K562 (cell line): ENCODE results near the gene C19orf12. TPM values are rescaled to one million over a fixed set of nuclear protein-coding genes. Genes with fewer than 3 reads are reported as not detected.

Experiments used
- ATAC-seq: fragments of 200-7000 bp; cut with Tn5 transposase; 3 replicates; pipeline ENCODE4 v1.9.1; 2020; ENCODE audit warnings: moderate library complexity
- BruUV-seq: library from RNA; stranded (reverse); fragments of 400-500 nt; replicated peaks from 2 replicates; lab custom pipeline; 2021; lab: Mats Ljungman, UMichigan
- CTCF ChIA-PET: fragments of 300-600 bp; formaldehyde crosslinking; extraction: SDS; loops from one replicate; lab custom pipeline; 2021; ENCODE audit warnings: low intra/inter-chr PET ratio; lab: Yijun Ruan, JAX
- POLR2A ChIA-PET: fragments of 300-600, 350-650 bp; sonication (Branson Sonifier 250); formaldehyde crosslinking; extraction: SDS; loops from one replicate; lab custom pipeline; 2021; ENCODE audit warnings: antibody characterized with exemption, inconsistent platforms; lab: Yijun Ruan, JAX
- DNase-seq, 4 experiments: peaks; one replicate each; pipeline versions ENCODE4 v3.0.0 to v3.0.0-alpha.2; 2011 to 2018; ENCODE audit warnings: low spot score in 3 of 4, mixed read lengths in 3 of 4; ENCODE audit errors: extremely low read depth in 1 of 4
- FAIRE-seq: peaks from 2 replicates; lab custom pipeline; 2011; peaks lifted over from hg19 to GRCh38; lab: Jason Lieb, UNC
- H2AFZ ChIP-seq: 2 replicates; pipeline ENCODE4 v1.6.0; 2011; ENCODE audit warnings: low read depth, low read length, control low read depth, inconsistent platforms
- H3K27ac ChIP-seq: fragments of 200-600 bp; 3 replicates; pipeline ENCODE4 v1.8.0; 2011; ENCODE audit warnings: low read depth, mild to moderate bottlenecking, control low read depth, inconsistent platforms, low read length, moderate library complexity, mixed read lengths; ENCODE audit errors: extremely low read depth
- H3K27me3 ChIP-seq, 2 experiments: fragments of 300-600 bp in 1 of 2; 2 replicates in 1 of 2; 3 replicates in 1 of 2; pipeline versions ENCODE4 v1.6.0 to v1.8.0; 2011; ENCODE audit warnings: inconsistent platforms in 2 of 2, low read length in 2 of 2, mild to moderate bottlenecking in 1 of 2, mixed read lengths in 1 of 2, moderate library complexity in 1 of 2; ENCODE audit not compliant: control insufficient read depth in 2 of 2, insufficient read depth in 2 of 2
- H3K36me3 ChIP-seq: fragments of 300-600 bp; 3 replicates; pipeline ENCODE4 v1.8.0; 2011; ENCODE audit warnings: mild to moderate bottlenecking, low read length, inconsistent platforms; ENCODE audit not compliant: control insufficient read depth, insufficient read depth
- H3K4me1 ChIP-seq, 2 experiments: fragments of 200-600 bp in 1 of 2; replicated peaks in 1 of 2; 2 replicates in 1 of 2; 3 replicates in 1 of 2; pipeline versions ENCODE4 v1.5.1 to v1.8.0; 2011; ENCODE audit warnings: inconsistent platforms in 2 of 2, low read length in 2 of 2, mild to moderate bottlenecking in 1 of 2, mixed read lengths in 1 of 2, moderate library complexity in 1 of 2; ENCODE audit not compliant: control insufficient read depth in 2 of 2, insufficient read depth in 2 of 2
- H3K4me2 ChIP-seq: 2 replicates; pipeline ENCODE4 v1.6.1; 2011; ENCODE audit warnings: low read length, control low read depth, inconsistent platforms, mixed read lengths; ENCODE audit not compliant: insufficient read depth
- H3K4me3 ChIP-seq: fragments of 200-600 bp; sonication (generic), shearing (Covaris generic); 2 replicates; pipeline ENCODE4 v1.5.1; 2016; ENCODE audit warnings: control low read depth, inconsistent platforms
- H3K79me2 ChIP-seq: fragments of 200-600 bp; 3 replicates; pipeline ENCODE4 v1.8.0; 2011; ENCODE audit warnings: low read length, inconsistent platforms; ENCODE audit not compliant: control insufficient read depth, insufficient read depth
- H3K9ac ChIP-seq, 2 experiments: 2 replicates each; pipeline versions ENCODE4 v1.6.0 to v1.6.1; 2011; ENCODE audit warnings: low read depth in 2 of 2, low read length in 2 of 2, control low read depth in 1 of 2, inconsistent platforms in 1 of 2, mild to moderate bottlenecking in 1 of 2, mixed read lengths in 1 of 2; ENCODE audit not compliant: insufficient read depth in 1 of 2
- H3K9me1 ChIP-seq: one replicate; pipeline ENCODE4 v1.6.0; 2011; ENCODE audit warnings: inconsistent platforms, mild to moderate bottlenecking, low read length, moderate library complexity; ENCODE audit not compliant: control insufficient read depth, insufficient read depth
- H3K9me3 ChIP-seq: replicated peaks from 2 replicates; pipeline ENCODE4 v1.5.1; 2011; ENCODE audit warnings: low read depth, low read length, inconsistent platforms; ENCODE audit not compliant: control insufficient read depth, insufficient read depth
- H4K20me1 ChIP-seq: replicated peaks from 2 replicates; pipeline ENCODE4 v1.6.1; 2011; ENCODE audit warnings: low read length, inconsistent platforms, mixed read lengths; ENCODE audit not compliant: control insufficient read depth, insufficient read depth
- ARID2 ChIP-seq: fragments of 450-650 bp; IDR thresholded peaks from 2 replicates; pipeline ENCODE4 v1.6.1; 2017; ENCODE audit warnings: antibody characterized with exemption, mild to moderate bottlenecking
- ARNT ChIP-seq, 2 experiments: fragments of 450-650 bp; IDR thresholded peaks; 2 replicates each; pipeline ENCODE4 v1.6.1; 2016; ENCODE audit warnings: mild to moderate bottlenecking in 1 of 2
- CBX2 ChIP-seq: fragments of 200-600 bp; sonication (generic); IDR thresholded peaks from one replicate; pipeline ENCODE4 v1.6.1; 2012; ENCODE audit warnings: mild to moderate bottlenecking, low read length, inconsistent platforms; ENCODE audit not compliant: insufficient read depth, poor library complexity, severe bottlenecking
- ERF ChIP-seq: fragments of 450-650 bp; formaldehyde crosslinking; IDR thresholded peaks from 2 replicates; pipeline ENCODE4 v1.4.0; 2020; ENCODE audit warnings: mild to moderate bottlenecking, mixed read lengths
- MAFG ChIP-seq: fragments of 450-650 bp; conservative IDR thresholded peaks from 2 replicates; pipeline ENCODE4 v1.6.1; 2016; ENCODE audit warnings: missing genetic modification characterization, missing compliant biosample characterization
- MYC ChIP-seq, 2 experiments: fragments of 250-450 bp in 1 of 2; sonication (Bioruptor Pico) in 1 of 2; IDR thresholded peaks; 2 replicates each; pipeline versions ENCODE4 v1.5.1 to v1.6.1; 2012 to 2021; ENCODE audit warnings: low read depth in 2 of 2, borderline replicate concordance in 1 of 2, improper control_type of control experiment in 1 of 2, low read length in 1 of 2, mild to moderate bottlenecking in 1 of 2, moderate library complexity in 1 of 2
- RB1 ChIP-seq: fragments of 450-650 bp; IDR thresholded peaks from 2 replicates; pipeline ENCODE4 v1.6.1; 2017; ENCODE audit warnings: low read depth, mild to moderate bottlenecking
- SMC3 ChIP-seq: conservative IDR thresholded peaks from 2 replicates; pipeline ENCODE4 v1.6.1; 2011; ENCODE audit warnings: low read depth, low read length, improper control_type of control experiment; ENCODE audit not compliant: insufficient read depth
- SREBF2 ChIP-seq: sonication (generic); formaldehyde crosslinking; IDR thresholded peaks from 2 replicates; pipeline ENCODE4 v1.4.0; 2020; ENCODE audit warnings: mild to moderate bottlenecking, missing genetic modification reagents
- TCFL5 ChIP-seq: fragments of 250-450 bp; sonication (Bioruptor Pico); conservative IDR thresholded peaks from 2 replicates; pipeline ENCODE4 v1.6.1; 2021; ENCODE audit warnings: mild to moderate bottlenecking, moderate library complexity, matching md5 sums
- TFAM ChIP-seq: fragments of 250-450 bp; sonication (Bioruptor Pico); conservative IDR thresholded peaks from 2 replicates; pipeline ENCODE4 v1.5.0; 2021; ENCODE audit warnings: mild to moderate bottlenecking, moderate library complexity
- ZNF589 ChIP-seq: fragments of 200-800 bp; sonication (Bioruptor generic); IDR thresholded peaks from 2 replicates; pipeline ENCODE4 v1.6.1; 2016; ENCODE audit warnings: low read depth, missing genetic modification characterization, missing compliant biosample characterization
- ZNF644 ChIP-seq: fragments of 200-800 bp; sonication (Bioruptor generic); IDR thresholded peaks from 2 replicates; pipeline ENCODE4 v1.6.1; 2016; ENCODE audit warnings: low read depth, missing genetic modification characterization, missing compliant biosample characterization
- WGBS: fragments of 100-300 bp; shearing (Covaris generic); methylation state at CpG from one replicate; pipeline ENCODE4 v1.1.6; 2016; ENCODE audit warnings: low coverage, mixed read lengths; ENCODE audit not compliant: insufficient coverage; ENCODE audit errors: missing lambda C conversion rate; 5-methylcytosine and 5-hydroxymethylcytosine counted together
- in situ Hi-C: fragments of 300-500 bp; cut with MboI; formaldehyde crosslinking; loops from 4 replicates; pipeline ENCODE4 v1.15.0; 2018; ENCODE audit warnings: inconsistent platforms, mixed read lengths
- intact Hi-C: fragments of 100-400 bp; cut with micrococcal nuclease; formaldehyde crosslinking; loops from 2 replicates; pipeline ENCODE4 v1.14.2; 2022
- polyA plus RNA-seq, 8 experiments: library from polyadenylated mRNA; depleted of rRNA in 4 of 8; stranded (reverse) in 5 of 8; unstranded in 3 of 8; fragments of >200 nt; fragmentation: Nextera tagmentation in 2 of 8; fragmentation: Illumina TruSeq in 1 of 8; extraction: Ambion mirVana in 2 of 8; extraction: Trizol in 1 of 8; gene quantifications; 2 replicates each; pipeline versions ENCODE4 v1.2.1 to v1.2.3, GENCODE V29; 2011 to 2014; ENCODE audit warnings: inconsistent platforms in 1 of 8, missing spikeins in 1 of 8
- total RNA-seq, 7 experiments: library from RNA; depleted of rRNA in 6 of 7; stranded (reverse); fragments of >200 nt in 6 of 7; fragmentation: Illumina TruSeq in 2 of 7; extraction: Trizol in 2 of 7; gene quantifications; 2 replicates each; pipeline versions ENCODE4 v1.2.1 to v1.2.3, GENCODE V29; 2011 to 2021; ENCODE audit warnings: low replicate concordance in 1 of 7
- TF ChIP-seq, protein P1 (sequence below), 2 experiments: fragments of 450-650 bp; conservative IDR thresholded peaks; 2 replicates each; pipeline ENCODE4 v1.6.1; 2017; ENCODE audit warnings: mild to moderate bottlenecking in 2 of 2, moderate library complexity in 2 of 2
- TF ChIP-seq, protein P2 (sequence below): fragments of 450-650 bp; IDR thresholded peaks from 2 replicates; pipeline ENCODE4 v1.6.1; 2017; ENCODE audit warnings: mild to moderate bottlenecking, moderate library complexity
- TF ChIP-seq, protein P3 (sequence below): fragments of 150-350 bp; conservative IDR thresholded peaks from 2 replicates; pipeline ENCODE4 v1.6.1; 2014; ENCODE audit warnings: low read length

Gene C19orf12
- total and polyA plus RNA-seq, 9 of the 15 experiments (the other 6 are each of a cell fraction or from before 2014, with no cell fraction given): 1.9 to 14.5 (median 10.2) TPM

DNA sequence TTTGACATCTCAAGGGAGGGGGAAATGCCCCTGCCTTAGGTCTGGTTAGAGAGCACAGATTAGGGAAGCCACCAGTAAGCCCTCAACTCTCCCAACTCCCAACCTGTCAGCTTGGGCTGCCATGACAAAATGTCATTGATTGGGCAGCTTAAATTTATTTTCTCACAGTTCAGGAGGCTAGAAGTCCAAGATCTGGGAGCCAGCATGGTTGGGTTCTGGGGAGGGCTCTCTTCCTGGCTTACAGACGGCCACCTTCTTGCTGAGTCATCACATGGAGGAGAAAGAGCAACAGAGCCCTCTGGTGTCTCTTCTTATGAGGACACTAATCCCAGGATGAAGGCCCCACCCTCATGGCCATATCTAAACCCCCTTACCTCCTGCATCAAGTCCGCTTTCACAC lies 24.2 kb downstream of the C19orf12 start:
- intact Hi-C loops (loop anchor here (1.0 to 5.0 kb wide), 5 partner anchors 26 to 224 kb away; partner anchors contain the start of genes PLEKHF1 and VSTM2B), in situ Hi-C loops (loop anchor here (5.0 kb wide), 1 partner anchor 84 kb away; the partner anchor contains the start of gene POP4)
- peak; percentile 80 for ATAC-seq
- H3K4me1 ChIP-seq: peaks cover 19 to 26% of the 10 kb centered on the region in 2 experiments; a peak in 4 of 5 replicates
- CTCF ChIA-PET: interaction anchor here (0.7 to 3.3 kb wide), 4 partner anchors 24 to 223 kb away, joined by 3 to 40 read pairs (median 4); partner anchors contain the start of gene PLEKHF1
- H3K9me3 ChIP-seq: peaks cover 6% of the 10 kb centered on the region; the same call in 1 of the 2 replicates
- H4K20me1 ChIP-seq: no peaks in the 10 kb centered on the region
- no peaks in the 10 kb centered on the region for H3K9me1 ChIP-seq
- H3K4me3 ChIP-seq: no peak overlapping the region
- 5% methylated on average over 2 of the region's 2 CpGs for WGBS
- peak overlapping the region; percentile 88 for H2AFZ ChIP-seq
- POLR2A ChIA-PET: no interaction called here
- no peaks in the 10 kb centered on the region for H3K36me3 ChIP-seq
- H3K27me3 ChIP-seq: no peaks in the 10 kb centered on the region
- peak; percentile 78 to 89 (median 81) for DNase-seq
- H3K4me2 ChIP-seq: peak overlapping the region; percentile 23; the same call in 1 of the 2 replicates
- no TSS peak for BruUV-seq
- no peaks in the 10 kb centered on the region for H3K79me2 ChIP-seq
- FAIRE-seq: peak; percentile 96
- peak overlapping the region; percentile 80 for H3K27ac ChIP-seq
- no peak overlapping the region for H3K9ac ChIP-seq
- TF ChIP-seq, protein P1, sequence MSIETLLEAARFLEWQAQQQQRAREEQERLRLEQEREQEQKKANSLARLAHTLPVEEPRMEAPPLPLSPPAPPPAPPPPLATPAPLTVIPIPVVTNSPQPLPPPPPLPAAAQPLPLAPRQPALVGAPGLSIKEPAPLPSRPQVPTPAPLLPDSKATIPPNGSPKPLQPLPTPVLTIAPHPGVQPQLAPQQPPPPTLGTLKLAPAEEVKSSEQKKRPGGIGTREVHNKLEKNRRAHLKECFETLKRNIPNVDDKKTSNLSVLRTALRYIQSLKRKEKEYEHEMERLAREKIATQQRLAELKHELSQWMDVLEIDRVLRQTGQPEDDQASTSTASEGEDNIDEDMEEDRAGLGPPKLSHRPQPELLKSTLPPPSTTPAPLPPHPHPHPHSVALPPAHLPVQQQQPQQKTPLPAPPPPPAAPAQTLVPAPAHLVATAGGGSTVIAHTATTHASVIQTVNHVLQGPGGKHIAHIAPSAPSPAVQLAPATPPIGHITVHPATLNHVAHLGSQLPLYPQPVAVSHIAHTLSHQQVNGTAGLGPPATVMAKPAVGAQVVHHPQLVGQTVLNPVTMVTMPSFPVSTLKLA (conservative IDR thresholded peaks at IDR 0.05): 0 out of 4 replicates have a peak, but pooled peaks of 1 of the 2 experiments have one; percentile 40
- TF ChIP-seq SMC3: peak; percentile 92
- TF ChIP-seq ZNF589 (CRISPR knock-in tag): peak; percentile 69
- TF ChIP-seq MAFG (tag): peak; percentile 100
- TF ChIP-seq ARID2: peak; percentile 97
- no peak for TF ChIP-seq CBX2
- TF ChIP-seq TCFL5 (CRISPR knock-in tag): peak; percentile 63; the same call in 1 of the 2 replicates
- no peak for TF ChIP-seq ERF (CRISPR knock-in tag)
- TF ChIP-seq SREBF2 (CRISPR knock-in tag): no peak
- TF ChIP-seq, protein P2, sequence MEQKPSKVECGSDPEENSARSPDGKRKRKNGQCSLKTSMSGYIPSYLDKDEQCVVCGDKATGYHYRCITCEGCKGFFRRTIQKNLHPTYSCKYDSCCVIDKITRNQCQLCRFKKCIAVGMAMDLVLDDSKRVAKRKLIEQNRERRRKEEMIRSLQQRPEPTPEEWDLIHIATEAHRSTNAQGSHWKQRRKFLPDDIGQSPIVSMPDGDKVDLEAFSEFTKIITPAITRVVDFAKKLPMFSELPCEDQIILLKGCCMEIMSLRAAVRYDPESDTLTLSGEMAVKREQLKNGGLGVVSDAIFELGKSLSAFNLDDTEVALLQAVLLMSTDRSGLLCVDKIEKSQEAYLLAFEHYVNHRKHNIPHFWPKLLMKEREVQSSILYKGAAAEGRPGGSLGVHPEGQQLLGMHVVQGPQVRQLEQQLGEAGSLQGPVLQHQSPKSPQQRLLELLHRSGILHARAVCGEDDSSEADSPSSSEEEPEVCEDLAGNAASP: no peak
- TF ChIP-seq, protein P3, sequence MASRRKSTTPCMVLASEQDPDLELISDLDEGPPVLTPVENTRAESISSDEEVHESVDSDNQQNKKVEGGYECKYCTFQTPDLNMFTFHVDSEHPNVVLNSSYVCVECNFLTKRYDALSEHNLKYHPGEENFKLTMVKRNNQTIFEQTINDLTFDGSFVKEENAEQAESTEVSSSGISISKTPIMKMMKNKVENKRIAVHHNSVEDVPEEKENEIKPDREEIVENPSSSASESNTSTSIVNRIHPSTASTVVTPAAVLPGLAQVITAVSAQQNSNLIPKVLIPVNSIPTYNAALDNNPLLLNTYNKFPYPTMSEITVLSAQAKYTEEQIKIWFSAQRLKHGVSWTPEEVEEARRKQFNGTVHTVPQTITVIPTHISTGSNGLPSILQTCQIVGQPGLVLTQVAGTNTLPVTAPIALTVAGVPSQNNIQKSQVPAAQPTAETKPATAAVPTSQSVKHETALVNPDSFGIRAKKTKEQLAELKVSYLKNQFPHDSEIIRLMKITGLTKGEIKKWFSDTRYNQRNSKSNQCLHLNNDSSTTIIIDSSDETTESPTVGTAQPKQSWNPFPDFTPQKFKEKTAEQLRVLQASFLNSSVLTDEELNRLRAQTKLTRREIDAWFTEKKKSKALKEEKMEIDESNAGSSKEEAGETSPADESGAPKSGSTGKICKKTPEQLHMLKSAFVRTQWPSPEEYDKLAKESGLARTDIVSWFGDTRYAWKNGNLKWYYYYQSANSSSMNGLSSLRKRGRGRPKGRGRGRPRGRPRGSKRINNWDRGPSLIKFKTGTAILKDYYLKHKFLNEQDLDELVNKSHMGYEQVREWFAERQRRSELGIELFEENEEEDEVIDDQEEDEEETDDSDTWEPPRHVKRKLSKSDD: 0 out of 2 replicates have a peak, but pooled peaks have one; percentile 23
- TF ChIP-seq RB1: 0 out of 2 replicates have a peak, but pooled peaks have one; percentile 30
- TF ChIP-seq ARNT (IDR thresholded peaks at IDR 0.05): peak in 1 of 2 experiments; percentile 54; a peak in 1 of 4 replicates
- 0 out of 2 replicates have a peak, but pooled peaks have one; percentile 21 for TF ChIP-seq ZNF644
- TF ChIP-seq TFAM (CRISPR knock-in tag): no peak
- peak; percentile 79 for TF ChIP-seq MYC (IDR thresholded peaks at IDR 0.05; ENCODE audit: low read depth, low read length)
- no peak for TF ChIP-seq MYC (CRISPR knock-in tag; IDR thresholded peaks at IDR 0.05; ENCODE audit: borderline replicate concordance, low read depth)
